ENCODE results near the gene OTOGL.
"Not testable (repeated sequence)": the region's sequence is repeated elsewhere in the genome, so short reads cannot be mapped to it uniquely, and the experiment has no call there.

OTOGL gene

DNA sequence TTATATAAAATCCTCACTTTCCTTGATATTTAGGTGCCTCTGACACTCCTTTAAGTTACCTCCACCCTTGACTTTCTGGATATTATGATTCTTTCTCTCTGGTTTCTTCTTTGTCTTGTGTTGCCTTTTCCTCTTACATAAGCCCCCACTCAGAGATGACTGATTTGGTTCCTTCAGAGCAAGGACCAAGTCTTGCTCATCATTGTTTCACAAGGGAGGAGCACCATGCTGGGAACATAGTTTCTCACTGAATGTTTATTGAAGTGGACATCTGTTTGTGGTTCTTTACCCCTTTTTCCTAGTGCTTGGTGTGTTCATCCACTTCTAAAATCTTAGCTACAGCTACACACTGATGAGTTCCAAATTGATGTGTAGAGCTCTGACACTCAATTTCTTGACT is 183.4 kb downstream of the OTOGL start:
- DNase-seq, result no peak

DNA sequence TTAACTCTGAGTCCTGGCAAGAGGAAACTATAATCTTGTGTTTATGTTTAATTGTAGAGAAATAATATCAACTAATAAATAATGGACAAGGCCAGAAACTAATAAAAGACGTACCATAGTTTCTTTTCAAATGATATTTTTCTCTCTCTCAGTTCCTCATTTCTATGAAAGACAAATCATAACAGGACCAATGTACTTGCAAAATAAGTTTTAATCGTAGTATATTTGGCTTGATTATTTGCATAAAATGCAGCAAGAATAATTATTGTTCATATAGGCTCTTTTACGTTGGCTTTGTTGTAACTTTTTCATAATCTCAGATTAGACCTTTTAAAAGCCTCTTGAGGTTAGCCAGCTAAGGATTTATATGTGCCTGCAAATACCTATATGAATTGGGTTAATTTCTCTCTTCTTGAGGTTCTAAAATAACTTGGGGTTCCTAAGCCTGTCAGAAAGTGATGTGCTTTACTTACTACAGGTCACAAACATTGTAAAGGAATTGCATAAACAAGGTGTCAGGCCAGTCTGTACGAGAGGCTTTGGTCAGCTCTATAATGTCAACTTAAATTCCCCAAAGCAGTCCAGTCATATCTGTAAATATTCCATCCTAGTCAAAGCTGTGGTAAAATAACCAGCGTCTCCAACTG is 191.9 kb downstream of the OTOGL start:
- DNase-seq, result no peak

DNA sequence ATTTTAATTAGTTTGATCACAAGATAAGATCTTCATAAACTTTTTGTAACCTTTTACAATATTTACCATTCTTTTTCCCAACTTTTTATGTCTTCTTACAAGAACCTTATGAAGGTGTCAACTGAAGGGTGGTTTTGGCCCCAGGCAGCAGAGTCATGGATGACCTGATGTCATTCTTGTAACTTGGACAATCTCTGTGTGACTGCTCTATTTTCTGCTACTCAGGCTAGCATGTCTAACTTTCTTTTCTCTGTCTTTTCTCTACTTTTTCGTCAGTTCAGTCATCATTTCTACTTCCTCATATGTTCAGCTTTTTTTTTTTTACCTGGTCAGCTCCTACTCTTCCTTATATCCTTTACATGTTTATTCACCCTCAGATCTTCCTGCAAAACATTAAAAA is 194.0 kb downstream of the OTOGL start:
- no peak for DNase-seq

DNA sequence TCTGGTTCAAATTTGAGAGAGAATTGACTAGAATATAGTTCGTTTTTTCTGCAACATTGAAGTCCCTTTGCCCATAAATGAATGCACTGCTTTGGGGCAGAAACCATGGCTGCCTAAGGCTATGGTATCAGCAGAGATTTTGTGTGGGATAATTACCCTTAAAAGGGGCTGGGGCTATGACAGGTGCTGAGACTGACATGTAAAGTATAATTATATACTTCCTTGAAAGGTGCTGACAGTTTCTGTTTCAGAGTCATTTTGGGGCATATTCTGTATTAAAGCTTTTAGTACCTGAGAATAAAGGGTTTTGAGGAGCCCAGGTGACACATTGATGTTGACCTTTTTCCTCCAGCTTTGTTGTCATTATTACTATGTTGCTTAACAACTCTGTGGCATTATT is 194.4 kb downstream of the OTOGL start:
- no peak for DNase-seq

DNA sequence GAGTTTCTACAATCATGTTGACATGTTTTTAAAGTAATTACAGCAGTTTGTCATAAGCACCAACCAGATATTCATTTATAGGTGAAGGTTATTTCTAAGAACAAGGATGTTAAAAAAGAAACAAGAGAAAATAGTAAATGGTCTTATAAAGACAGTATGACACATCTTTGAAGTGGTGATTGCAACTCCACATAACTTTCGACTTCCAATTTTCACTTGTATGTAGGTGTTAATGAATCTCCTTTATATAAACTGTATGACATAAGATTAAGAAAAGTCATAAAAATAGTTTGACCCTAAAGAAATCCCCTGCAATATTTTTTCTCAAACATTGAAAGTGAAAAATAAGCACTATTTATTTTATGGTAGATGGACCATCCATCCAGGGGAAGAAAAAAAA is 199.9 kb downstream of the OTOGL start:
- no peak for DNase-seq

DNA sequence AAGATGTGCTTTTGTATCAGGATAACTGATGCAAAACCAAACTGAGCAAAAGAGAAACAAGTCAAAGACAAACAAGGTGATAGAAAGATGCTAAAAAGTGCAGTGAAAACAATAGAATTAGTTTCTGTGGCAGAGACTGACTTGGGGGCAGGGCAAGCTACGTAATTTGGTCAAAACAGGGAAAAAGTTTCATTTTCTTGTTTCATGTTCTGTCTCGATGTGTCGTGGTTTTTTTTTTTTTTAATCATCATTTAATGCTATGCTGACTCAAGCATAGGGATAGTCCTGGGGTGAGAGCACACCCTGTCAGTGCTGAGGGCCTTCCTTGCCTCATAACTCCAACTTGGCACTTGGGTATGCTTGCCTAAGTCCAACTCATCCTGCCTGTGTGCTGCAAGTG is 200.6 kb downstream of the OTOGL start:
- no peak for DNase-seq

DNA sequence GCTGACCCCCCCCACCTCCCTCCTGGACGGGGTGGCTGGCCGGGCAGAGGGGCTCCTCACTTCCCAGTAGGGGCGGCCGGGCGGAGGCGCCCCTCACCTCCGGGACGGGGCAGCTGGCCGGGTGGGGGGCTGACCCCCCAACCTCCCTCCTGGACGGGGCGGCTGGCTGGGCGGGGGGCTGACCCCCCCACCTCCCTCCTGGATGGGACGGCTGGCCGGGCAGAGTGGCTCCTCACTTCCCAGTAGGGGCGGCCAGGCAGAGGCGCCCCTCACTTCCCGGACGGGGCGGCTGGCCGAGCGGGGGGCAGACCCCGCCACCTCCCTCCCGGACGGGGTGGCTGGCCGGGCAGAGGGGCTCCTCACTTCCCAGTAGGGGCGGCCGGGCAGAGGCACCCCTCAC is 208.1 kb downstream of the OTOGL start:
- not testable (repeated sequence) for DNase-seq

DNA sequence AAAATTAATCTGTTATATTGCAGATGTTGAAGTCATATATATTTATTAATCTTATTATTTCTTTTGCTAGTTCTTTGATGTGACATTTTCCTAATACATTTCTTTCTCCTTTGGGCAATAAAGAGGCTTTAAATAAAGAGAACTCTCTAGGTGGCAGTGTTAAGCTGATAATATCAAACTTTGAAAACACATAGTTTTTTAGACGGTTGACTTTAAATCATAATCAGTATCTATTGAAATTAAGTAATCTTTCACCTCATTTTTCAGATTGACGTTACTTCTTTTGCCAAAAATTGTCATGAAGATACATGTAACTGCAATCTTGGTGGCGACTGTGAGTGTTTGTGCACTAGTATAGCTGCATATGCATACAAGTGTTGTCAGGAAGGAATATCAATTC is 213.9 kb downstream of the OTOGL start:
- no peak for DNase-seq

DNA sequence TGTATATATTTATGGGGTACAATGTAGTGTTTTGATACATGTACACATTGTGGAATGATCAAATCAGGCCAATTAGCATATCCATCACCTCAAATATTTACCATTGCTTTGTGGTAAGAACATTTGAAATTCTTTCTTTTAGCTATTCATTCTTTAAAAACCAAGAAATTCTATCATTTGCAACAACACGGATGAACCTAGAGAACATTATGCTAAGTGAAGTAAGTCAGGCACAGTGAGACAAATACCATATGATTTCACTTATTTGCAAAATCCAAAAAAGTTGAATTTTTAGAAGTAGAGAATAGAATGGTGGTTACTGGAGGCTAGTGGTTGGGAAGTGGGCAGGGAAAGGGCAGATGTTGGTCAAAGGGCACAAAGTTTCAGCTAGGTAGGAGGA is 215.4 kb downstream of the OTOGL start:
- DNase-seq, result no peak

DNA sequence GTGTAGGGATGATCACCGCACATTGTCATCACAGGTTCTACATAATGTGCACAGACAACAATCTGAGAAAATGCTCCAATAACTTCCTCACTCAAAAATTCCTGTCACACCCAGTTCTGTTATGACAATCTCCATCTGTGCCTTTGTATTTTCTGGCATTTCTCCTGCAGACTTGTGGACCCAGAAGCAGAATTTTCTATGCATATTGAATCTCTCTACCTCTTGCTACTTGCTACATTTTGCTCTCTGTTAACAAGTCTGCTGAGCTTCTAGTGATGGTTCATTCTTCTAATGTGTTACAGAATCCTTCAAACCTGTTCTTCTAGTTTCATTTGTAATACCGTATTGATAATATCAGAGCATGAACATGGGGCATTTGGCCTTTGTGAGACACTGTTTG is 216.9 kb downstream of the OTOGL start:
- no peak for DNase-seq

DNA sequence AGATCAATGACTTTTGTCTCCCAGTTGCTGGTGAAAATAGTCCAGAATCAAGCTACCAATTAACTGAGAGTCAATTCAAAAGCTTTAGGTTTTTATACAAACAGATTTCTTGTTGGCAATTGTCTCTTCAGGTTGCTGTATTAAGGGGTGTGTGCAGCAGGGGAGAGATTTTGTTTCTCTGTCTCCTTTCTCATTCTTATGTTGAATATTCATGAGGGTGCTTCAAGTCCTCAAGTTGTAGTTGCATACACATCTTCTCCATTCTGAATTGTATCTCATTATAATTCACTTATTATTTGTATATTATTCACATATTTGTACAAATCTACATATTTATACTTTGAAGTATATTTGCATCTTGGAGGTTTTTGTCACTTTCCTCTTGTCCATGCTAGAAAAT is 218.0 kb downstream of the OTOGL start:
- DNase-seq, result no peak

DNA sequence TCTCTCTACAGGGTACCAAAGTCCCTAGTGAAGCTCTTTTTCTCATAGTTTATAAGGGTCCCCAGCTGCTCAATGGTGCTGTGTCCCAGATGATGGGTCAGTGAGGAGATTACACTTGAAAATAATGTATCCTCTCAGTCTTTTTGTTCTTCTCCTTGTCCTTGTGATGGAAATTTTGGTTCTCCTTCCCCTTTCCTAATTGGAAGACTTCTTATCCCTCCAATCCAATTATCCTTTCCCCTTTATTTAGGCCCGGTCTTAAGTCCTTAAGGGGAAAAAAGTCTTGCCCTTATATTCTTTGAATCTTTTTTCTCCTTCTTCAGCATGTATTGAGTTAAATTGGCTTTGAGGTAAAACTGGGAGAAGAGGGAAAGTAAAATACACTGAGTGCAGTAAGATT is 218.6 kb downstream of the OTOGL start:
- no peak for DNase-seq

DNA sequence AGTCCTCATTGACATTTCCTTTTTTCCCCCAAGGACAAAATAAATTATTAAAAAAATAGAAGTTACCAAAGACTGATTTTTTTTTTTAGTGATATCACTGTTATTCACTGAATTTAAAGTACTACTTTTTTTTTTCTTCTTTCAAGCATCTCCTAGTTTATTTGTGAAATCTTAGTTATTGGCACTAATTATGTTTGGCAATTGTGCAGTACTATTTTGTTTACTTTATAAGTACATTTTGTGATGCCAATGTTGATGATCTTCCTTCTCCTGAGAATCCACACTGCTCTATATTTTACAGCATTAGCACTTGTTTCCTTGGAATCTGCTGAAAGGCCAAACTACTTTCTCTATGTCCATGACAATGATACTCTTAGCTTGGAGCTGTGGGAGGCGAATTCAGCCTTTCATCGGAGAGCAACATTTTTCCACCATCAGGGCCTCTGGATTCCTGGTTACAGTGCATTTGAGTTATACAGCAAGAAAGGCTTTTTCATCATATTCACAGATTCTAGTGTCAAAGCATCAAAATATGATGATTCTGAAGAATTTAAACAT is 220.9 kb downstream of the OTOGL start:
- no peak for DNase-seq

DNA sequence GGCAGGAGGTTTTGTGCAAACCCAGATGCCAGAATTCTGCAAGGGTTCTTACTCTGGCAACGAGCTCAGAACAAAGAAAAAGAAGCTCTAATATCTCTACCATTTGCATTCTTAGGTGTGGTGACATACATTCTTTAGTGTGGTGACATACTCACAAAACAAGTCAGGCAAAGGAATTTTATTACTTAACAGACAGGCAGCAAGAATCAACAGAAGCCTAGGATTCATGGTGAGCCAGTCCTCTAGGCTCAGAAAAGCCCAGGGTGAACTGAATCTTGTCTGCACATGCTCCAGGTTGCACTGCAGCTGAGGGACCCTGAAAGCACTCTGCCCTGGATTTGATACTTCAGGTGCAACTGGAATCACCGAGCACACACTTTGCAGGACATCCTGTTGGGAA is 222.3 kb downstream of the OTOGL start:
- no peak for DNase-seq

DNA sequence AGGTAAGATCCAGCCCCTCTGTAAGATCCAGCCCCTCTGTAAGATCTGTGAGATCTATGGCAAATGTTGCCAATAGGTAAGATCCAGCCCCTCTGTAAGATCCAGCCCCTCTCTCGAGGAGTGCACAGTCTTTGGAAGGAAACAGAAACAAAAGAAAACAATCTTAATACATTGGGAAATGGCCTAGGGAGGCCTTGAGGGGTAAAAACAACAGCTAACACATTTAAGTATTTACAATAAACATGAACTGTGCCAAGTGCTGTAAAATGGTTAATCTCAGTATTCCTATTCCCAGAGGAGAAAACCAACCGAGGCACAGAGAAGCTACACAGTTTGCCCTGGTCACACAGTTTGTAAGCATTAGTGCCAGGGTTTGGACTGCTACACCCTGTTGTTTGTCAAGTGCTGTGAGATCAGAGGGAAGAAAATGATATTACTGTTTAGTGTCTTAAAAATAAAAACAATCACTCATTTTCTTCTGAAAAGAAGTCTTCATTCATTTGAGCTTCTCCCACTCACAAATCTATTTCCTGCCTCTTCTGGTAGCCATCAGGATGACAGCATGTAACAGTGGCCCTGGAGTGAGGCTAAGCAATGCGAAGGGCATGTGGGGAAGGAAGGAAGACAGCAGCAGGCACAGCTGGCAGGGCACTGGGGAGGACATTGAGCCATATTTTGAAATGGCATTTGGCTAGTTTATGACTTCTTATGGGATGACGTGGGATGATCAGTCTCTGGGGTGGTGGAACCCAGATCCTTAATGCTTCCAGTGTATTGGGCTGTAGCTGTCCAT is 226.0 kb downstream of the OTOGL start:
- no peak for DNase-seq

DNA sequence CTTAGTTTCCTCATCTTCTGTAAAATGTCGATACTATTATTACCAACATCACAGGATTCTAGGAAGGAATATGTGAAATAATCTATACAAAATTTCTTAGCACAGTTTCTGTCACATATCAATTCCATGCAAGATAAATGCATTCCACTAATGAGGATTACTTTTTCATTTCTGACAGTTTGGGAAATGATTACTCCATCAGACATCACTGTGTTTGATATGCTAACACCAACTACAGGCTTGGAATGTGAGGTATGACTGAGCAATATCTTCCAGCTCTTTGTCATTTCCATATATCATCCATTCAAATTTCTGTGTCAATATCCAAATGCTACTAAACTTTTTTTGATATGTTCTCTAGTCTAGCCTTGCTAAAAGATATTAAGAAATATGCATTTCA is 233.5 kb downstream of the OTOGL start:
- no peak for DNase-seq

DNA sequence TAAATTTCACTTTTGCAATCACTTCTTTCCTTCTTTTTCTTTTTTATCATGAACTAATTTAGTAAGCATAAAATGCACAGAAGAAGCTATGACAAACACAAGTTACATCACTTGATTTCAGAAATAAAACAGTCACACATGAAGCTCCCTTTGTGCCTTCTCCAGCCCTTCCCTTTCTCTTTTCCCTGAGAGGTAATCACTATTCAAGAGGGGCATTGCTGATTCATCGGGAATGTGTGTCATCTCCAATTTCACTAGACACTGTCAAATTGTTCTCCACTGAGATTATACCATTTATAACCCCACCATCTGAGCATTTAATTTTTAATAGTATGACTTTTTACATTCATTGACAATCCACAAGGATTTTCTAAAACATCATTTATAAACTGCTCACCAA is 253.1 kb downstream of the OTOGL start:
- no peak for DNase-seq

DNA sequence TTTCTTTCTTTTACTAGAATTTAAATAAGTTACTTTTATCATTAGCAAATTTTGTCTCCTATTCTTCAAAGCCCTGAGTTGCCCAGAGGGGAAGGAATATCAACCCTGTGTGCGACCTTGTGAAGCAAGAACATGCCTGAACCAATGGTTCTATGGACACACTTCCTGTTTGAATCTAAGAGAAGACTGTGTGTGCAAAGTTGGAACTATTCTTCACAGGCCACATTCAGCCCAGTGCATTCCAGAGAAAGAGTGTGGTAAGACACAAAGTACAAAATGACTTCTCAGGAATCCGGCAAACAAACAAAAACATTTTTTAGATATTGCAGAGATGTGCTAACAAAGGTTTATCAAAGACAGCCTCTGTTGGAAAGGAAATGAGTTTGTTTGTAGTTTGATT is 253.9 kb downstream of the OTOGL start:
- no peak for DNase-seq

DNA sequence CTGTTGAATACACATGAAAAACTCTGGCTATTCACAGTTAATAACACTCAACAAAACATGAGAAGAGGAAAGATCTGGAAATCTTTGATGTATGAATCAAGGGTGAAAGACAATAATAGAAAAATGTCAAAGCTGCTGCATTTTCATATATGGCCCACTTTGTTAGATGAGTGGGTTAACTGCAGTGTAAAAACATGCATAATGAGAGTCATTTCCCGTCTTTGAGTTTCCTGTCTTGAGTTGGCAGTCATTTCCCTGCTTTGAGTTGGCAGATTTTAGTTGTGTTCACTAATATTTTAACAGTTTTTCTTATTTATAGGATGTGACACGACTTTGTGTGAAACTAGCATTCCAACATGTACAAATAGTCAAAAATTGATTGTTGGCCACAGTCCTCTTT is 256.8 kb downstream of the OTOGL start:
- no peak for DNase-seq

DNA sequence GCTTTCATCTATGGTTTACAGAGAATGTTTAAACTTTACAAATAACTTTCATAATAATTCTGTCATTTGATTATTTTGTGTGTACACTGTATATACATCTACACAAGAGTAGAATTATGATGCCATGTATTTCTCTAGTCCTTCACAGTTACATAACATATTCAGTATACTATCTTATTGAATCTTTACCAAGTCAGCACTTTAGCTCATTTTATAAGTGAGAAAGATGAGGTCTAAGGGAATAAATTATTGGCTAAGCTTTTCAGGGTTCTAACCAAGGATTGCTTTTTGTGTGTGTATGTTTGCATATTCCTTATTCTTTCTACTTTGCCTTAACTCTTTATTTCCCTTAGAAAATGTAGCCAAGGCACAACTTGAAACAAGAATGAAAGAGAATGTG is 260.4 kb downstream of the OTOGL start:
- DNase-seq, result no peak

DNA sequence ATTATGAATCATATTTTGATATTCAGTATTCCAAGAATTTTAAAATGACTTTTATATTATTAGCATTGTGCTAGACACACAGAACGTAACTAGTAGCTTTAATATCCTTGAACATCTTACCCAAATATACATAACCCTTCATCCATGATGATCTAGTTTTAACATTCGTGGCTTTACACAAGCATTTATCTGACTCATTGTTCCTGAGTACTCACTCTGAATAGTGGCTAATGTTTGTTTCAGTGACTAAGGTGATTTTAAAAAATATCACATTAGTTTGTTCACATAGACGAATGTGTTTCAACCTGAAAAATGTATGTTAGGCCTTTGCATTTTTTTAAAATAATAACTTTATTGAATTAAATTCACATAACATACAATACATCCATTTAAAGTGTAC is 264.7 kb downstream of the OTOGL start:
- no peak for DNase-seq

DNA sequence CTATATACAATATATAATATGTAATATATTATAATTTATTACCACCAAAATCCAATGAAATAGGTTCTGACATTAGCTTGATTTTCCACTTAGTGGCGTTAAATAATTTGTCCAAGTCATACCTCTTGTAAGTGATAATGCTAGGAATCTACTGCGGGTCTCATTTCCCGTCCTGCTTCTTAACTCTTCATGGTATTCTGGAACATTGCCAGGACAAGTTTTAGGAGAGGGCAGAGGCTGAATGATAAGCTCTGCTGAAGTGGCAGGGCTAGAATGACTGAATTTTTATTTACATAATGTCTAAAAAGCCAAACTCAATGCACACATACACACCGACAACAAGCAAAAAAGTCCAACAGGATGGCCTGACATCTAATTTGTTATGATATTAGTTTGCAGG is 274.3 kb downstream of the OTOGL start:
- no peak for DNase-seq

DNA sequence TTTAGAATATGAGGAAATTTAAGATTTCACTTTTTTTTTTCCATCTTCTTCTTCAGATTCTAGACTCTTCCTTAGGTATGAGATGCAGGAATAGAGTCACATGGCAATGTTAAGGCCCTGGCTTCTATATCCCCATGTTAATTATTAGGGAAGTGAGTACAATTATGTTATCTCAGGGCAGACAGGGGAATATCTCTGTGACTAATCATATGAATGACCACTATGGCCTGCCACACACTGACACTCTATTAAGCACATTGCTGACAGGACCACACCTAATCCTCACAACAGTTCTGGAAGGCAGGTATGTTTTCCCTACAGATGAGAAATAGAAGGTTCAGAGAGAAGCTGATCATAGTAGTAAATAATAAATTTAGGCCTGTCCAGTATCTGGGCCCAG is 275.3 kb downstream of the OTOGL start:
- DNase-seq, result no peak

DNA sequence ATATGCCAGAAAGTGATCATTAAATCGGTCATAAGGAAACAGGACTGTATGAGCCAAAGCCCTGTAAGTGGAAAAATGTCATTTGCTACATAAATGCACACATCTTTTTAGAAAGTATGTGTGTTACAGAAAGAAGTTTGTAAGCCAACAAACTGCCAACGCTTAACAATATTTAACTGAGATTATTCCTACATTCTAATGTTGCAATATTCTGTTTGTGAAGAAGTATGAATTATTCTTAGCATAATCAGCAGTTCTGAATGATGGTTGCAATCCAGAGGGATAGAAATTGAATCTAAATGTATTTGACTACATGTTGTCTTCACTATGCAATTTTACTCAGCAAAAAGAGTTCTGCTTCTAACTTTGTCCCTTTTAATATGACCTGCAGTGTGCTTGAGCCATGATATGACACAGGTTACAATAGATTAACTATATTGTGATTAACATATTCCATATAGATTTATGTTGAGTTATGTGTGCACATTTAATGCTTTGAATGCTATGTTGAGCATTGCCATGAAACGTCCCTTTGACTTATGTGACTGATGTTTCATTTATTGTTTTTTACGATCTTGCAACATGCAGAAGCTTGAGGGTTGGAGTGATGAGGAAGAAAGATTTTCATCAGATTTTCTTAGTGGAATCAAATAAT is 277.9 kb downstream of the OTOGL start:
- DNase-seq, result no peak

Data from stimulated activated CD4-positive, alpha-beta T cell treated with anti-CD3 and anti-CD28 coated beads, Interleukin-2, amount 100 ng/mL, for 48 hours (primary cell).